Hematopoietic multipotent progenitor cell treated with erythropoietin and hydrocortisone succinate and interleukin-3 and kit ligand, for 4 days (in vitro differentiated cells): ENCODE results near the gene OSBPL7.

Experiments used
- DNase-seq: peaks from one replicate; pipeline ENCODE4 v3.0.0-alpha.2; 2015

The OSBPL7 gene

DNA sequence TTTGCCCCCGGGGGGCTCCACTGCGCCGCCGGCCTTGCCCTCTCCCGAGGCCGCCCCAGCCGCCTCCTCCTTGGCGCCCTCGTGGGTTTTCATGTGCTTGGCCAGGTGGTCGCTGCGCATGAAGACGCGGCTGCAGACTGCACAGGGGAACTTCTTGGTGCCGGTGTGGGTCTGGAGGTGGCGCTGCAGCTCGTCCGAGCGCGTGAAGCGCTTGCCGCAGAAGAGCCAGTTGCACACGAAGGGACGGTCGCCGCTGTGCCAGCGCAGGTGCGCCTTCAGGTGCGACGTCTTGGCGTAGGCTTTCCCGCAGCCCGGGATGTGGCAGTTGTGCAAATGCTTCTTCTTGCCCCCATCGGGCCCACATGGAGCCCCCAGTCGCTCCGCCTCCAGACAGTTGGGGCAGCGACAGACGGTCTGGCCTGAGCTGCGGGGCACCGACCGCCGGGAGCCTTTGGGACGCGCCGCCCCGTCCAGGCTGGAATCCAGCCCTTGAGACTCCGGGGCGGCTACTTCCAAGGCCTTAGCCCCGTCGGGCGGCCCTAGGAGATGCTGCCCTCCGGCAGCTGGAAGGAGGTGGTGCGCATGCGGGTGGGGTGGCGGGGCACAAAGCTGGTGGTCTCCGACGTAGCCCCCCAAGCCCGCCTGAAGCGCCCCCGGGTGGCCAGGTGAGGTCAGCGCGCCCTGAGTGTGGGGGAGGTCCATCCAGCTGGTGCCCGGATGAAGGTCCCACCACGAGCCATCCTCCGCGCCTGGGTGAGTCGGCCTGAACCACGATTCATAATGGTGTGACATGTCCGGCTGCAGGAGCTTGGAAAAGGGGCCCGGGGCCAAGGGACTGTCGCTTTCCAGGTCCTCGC lies 26.0 kb upstream of the OSBPL7 start:
- peak; percentile 54 for DNase-seq

- no peak for DNase-seq
Measured at GRCh38 chr17:47846716-47847340, 25.2 kb upstream of the OSBPL7 start.

DNA sequence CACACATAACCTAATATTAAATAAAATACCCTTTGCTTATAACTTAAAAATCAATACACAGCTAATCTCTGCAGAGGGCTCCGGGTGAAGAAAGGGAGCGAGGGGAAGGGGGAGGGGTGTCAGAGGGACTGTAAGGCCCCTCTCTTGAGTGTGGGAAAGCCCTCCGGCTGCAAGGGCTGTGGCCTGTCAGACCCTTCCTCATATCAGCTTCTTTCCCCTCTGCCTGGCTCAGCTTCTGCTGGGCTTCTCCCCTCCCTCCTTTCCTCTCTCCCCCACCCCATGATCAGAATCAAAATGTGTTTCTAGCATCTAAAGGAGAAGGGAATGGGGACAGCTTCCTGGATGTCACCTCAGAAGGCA lies 24.1 kb upstream of the OSBPL7 start:
- no peak for DNase-seq

DNA sequence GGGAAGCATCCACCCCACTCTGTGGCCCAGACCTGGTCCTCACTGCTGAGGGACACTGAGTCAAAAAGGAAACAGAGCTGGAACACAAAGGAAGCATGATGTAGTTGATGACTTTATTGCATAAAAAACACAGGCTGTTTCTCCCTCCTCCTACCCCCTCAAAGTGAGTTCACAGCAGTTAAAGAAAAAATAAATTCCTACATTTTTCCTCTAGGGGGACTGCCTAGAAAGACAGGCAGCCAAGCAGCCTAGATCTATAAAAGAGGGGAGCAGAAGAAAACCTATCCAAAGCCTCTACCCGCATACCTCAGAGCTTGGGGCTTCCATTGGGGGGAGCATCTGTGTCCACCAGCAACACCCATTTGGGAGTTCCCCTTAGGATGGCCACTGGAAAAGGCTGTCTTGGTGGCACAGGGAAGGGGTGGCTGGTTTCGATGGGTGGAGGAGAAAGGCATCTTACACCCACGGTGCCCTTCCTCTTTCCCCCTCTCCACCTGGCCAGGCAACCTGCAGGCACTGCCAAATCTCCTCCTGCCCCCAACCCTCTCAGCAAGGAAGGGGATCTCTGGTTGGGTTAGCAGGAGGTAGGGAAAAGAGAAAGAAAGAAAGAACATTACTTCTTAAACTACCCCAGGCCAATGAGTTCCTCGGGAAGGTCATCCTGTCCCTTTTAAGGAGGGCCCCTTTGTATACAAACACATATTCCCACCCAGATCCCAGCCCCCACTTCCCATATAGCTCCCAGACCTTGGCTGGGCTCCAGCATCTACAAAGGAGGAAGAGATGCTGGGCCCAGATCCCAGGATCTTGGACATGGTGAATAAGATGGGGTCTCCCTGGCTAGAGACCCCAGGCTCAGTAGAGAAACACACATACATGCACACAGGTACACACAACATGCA lies 23.5 kb upstream of the OSBPL7 start:
- DNase-seq, result peak; percentile 62

DNA sequence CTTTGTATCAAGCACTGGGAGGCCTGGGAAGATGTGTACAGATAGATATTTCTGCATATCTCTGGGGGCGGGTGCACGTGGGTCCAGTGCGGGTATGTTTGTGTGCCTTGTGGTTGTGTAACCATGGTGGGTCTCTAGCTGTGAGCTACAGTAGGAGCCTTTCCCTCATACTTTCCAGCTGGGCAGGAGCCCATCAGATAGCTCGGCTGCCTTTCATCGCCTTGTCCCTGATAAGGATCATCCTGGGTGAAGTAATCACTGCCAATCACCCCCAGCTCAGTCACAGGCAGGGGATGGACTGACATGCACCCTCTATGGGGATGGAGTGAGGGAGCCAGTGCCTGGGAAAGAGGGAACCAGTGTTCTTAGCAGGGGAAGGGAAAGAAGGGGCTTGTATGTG lies 22.6 kb upstream of the OSBPL7 start:
- peak; percentile 61 for DNase-seq

GRCh38 chr17:47843391-47843730 lies 21.8 kb upstream of the OSBPL7 start:
- no peak for DNase-seq

DNA sequence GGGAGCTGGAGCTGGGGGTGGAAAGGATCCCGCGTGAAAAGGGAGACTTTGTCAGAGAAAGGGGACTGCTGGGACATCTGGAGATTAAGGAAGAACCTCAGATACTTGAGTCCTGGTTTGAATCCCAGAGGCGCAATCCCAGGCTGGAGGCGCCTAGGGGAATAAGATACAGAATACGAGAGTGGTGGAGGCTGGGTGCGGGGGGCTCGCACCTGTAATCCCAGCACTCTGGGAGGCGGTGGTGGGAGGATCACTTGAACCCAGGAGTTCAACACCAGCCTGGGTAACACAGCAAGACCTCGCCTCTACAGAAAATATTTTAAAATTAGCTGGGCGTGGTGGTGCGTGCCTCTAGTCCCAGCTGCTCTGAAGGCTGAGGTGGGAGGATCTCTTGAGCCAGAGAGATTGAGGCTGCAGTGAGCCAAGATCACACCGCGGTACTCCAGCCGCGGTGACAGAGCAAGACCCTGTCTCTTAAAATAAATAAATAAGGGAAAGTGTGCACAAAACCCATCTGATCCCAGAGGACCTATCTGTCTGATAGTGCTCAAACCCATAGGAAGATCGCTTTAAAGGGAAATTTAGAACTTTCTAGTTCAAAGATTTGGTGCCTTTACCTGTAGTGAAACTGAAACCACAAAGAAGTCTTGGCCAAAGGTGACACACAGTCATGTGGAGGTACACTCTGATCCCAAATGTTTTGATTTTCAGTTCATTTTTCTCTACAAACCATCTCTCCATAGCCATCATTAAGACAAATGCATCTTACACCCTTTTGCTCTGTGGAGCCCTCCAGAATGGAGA lies 20.1 kb upstream of the OSBPL7 start:
- DNase-seq, result no peak

GRCh38 chr17:47840742-47841487 lies 19.3 kb upstream of the OSBPL7 start, which contains the start of gene SCRN2:
Gene SCRN2, minus strand, starts transcription at chr17:47841273. Its CDS starts 430 bp downstream, at chr17:47840843.
- DNase-seq, result peak; percentile 94

DNA sequence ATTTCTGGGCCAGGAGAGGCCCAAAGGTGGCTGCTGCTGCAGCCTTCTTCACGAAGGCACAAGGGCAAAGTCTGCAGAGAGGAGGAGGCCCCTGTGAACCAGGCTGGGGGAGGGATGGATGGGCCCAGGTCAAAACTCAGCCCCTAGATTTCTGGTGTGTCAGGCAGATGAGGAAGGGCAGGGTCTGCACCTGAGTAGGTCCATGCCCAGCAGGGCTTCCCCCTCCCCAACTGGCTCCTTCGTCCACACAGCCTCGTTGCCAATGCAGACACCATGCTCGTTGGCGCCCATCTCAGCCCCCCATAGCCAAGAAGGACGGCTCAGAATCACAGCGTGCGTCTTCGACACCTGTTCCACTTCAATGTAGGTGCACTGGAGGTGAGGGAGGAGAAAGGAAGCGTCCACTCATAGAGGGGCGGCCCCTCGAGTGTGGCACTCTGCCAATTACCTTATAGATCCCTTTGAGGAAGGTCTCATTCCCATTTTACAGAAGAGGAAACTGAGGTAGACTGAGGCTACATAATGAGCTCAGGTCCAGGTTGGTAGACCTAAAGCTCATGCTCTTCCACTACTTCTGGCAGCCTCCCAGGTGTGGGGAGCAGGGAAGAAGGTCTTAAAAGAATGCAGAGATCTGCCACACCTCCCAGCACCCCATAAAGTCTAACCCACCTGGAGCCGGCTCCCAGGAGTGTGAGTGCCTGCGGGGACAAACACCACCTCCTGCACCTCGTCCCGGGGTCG lies 18.6 kb upstream of the OSBPL7 start:
- DNase-seq, result no peak

DNA sequence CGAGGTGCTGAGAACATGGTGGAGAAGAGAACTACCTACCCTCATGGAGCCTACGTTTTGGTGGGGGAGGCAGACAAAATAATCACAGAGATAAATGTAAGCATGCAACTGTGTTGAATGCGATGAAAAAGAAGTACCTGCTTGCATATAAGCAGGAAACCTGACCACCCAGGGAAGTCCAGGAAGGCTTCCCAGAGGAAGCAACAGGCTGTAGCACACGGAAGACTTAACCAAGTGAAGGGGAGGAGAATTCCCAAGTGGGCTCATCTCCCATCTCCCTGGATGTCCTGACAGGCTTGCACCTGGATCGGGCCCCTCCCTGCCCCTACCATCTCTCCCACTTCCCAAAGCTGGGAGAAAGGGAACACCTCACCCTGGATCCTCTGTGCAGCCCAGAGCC lies 17.5 kb upstream of the OSBPL7 start:
- no peak for DNase-seq

- no peak for DNase-seq
Measured at GRCh38 chr17:47838636-47839035, 17.0 kb upstream of the OSBPL7 start.

DNA sequence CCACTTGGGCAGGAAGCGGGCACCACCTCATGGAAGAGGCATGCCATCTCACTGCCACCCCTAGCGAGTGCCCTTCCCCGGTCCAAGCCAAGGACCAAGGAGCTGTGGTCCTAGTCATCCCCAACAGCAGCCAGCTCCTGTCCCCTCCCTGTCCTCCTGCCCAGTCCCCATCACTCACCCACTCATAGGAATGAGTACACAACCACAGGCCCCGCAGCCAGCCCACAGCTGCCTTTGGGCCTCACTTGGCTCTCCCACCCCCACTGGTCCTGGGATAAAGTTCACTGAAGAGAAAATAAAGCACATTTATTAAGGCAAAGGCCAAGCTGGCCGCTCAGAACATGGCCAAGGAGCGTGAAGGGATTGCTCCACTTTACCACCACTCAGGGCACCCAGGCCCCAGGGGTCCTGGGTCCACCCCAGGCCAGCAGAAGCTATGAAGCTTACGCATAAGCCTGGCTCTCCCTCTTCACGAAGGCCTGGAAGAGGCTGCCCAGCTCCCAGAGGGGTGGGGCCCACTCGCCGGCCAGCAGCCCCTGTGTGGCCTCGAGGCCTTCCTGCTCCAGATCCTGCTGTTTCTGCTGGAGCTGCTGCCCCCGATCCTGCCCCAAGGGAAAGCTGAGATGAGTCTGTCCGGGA lies 15.9 kb upstream of the OSBPL7 start:
- DNase-seq, result no peak

- no peak for DNase-seq
Measured at GRCh38 chr17:47836601-47837000, 15.0 kb upstream of the OSBPL7 start.

GRCh38 chr17:47834756-47835155 lies 13.2 kb upstream of the OSBPL7 start:
- no peak for DNase-seq

GRCh38 chr17:47831934-47832327 lies 10.3 kb upstream of the OSBPL7 start:
- peak; percentile 59 for DNase-seq

- DNase-seq, result peak; percentile 97
Measured at GRCh38 chr17:47831003-47831933, 9.7 kb upstream of the OSBPL7 start, which contains the start of the genes LRRC46 and MRPL10. Gene LRRC46, plus strand, starts transcription at chr17:47831670. Its CDS starts 320 bp downstream, at chr17:47831990. Gene MRPL10, minus strand, starts transcription at chr17:47831541. Its CDS starts 30 bp downstream, at chr17:47831511.

DNA sequence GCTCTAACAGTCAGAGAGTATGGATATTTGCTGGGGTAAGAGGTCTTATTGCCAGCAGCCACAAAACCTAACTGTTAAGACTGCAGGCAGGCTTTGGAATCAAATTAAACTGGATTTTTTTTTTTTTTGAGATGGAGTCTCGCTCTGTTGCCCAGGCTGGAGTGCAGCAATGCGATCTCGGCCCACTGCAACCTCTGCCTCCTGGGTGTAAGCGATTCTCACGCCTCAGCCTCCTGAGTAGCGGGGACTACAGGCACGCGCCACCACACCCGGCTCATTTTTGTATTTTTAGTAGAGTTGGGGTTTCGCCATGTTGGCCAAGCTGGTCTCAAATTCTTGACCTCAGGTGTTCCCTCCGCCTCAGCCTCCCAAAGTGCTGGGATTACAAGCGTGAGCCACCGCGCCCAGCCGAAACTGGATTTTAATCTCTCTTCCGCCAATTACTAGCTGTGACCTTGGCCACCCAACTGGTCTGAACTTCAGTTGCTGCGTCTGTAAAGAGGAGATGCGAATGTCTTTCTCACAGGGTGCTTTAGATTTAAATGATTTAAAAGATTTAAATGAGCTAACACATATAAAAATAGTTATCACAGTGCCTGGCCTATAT lies 8.9 kb upstream of the OSBPL7 start:
- no peak for DNase-seq

DNA sequence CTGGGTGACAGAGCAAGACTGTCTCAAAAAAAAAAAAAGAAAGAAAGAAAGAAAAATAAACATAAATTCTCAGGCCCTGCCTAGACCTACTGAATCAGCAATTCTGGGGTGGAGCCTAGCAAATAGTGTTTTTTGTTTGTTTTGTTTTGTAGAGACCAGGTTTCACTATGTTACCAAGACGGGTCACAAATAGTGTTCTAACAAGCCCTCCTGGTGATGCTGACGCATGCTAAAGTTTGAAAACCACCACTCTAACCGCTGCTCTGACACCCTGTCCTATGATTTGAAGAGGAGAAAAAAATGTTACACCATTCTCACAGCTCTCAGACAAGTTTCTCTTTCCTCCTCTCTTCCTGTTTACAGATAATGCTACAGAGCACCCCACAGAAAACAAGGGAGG lies 8.3 kb upstream of the OSBPL7 start:
- DNase-seq, result no peak

DNA sequence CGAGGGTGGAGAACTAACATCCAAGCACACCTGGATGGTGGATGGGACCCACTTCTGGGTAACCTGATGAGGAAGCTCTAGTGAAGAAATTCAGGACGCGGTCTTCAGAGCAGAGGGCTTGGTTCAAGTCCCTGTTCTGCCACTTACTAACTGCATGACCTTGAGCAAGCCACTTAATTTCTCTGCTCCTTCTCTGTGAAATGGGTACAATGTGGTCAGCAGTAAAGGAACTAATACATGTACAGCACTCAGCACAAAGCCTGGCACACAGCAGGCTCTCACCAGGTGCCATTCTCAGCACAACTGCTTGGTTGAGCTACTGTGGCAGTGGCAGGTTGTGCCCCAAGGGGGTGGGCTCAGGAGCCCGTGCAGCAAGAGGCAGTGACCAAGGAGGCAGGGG lies 1.9 kb upstream of the OSBPL7 start:
- DNase-seq, result no peak
